Adipocyte (in vitro differentiated cells): ENCODE results near the gene PROKR1.
"Not testable (repeated sequence)": the region's sequence is repeated elsewhere in the genome, so short reads cannot be mapped to it uniquely, and the experiment has no call there.

Experiments
- DNase-seq: peaks from one replicate; pipeline ENCODE4 v3.0.0-alpha.2; 2015; ENCODE audit warnings: low read depth
- H3K27me3 ChIP-seq: replicated peaks from 2 replicates; pipeline ENCODE4 v1.7.0; 2013; ENCODE audit warnings: mild to moderate bottlenecking, low read length, moderate library complexity; ENCODE audit not compliant: control insufficient read depth, insufficient read depth
- H3K36me3 ChIP-seq: 2 replicates; pipeline ENCODE4 v1.7.0; 2013; ENCODE audit warnings: low read length, mild to moderate bottlenecking, moderate library complexity; ENCODE audit not compliant: control insufficient read depth, insufficient read depth, severe bottlenecking
- H3K4me1 ChIP-seq: 2 replicates; pipeline ENCODE4 v1.7.0; 2013; ENCODE audit warnings: mild to moderate bottlenecking, low read length, moderate library complexity; ENCODE audit not compliant: control insufficient read depth, insufficient read depth
- H3K4me3 ChIP-seq: 2 replicates; pipeline ENCODE4 v1.7.0; 2013; ENCODE audit warnings: mild to moderate bottlenecking, low read length, moderate library complexity
- H3K9ac ChIP-seq: 2 replicates; pipeline ENCODE4 v1.7.0; 2013; ENCODE audit warnings: mild to moderate bottlenecking, low read length, moderate library complexity
- H3K9me3 ChIP-seq: 2 replicates; pipeline ENCODE4 v1.7.0; 2013; ENCODE audit warnings: mild to moderate bottlenecking, low read length, moderate library complexity; ENCODE audit not compliant: control insufficient read depth

PROKR1 gene

GRCh38 chr2:68643011-68643873 is at the start of gene PROKR1:
PROKR1 (plus strand) TSS chr2:68643579; CDS start chr2:68645822, 2,243 bp downstream.
- no peaks in the 10 kb centered on the region for H3K36me3 ChIP-seq
- H3K4me1 ChIP-seq = peaks cover 4% of the 10 kb centered on the region
- H3K9ac ChIP-seq = no peak within 1 kb of the TSS
- peak; percentile 51 for DNase-seq
- peak within 1 kb of the TSS; percentile 68 for H3K4me3 ChIP-seq
- peaks cover 62% of the 10 kb centered on the region for H3K27me3 ChIP-seq
- peaks cover 21% of the 10 kb centered on the region for H3K9me3 ChIP-seq

GRCh38 chr2:68594041-68594440 is 49.3 kb upstream of the PROKR1 start:
- H3K27me3 ChIP-seq = no peaks in the 10 kb centered on the region
- H3K36me3 ChIP-seq = no peaks in the 10 kb centered on the region
- H3K4me1 ChIP-seq = peaks cover 4% of the 10 kb centered on the region
- no peaks in the 10 kb centered on the region for H3K9me3 ChIP-seq
- H3K4me3 ChIP-seq = no peak overlapping the region
- H3K9ac ChIP-seq = no peak overlapping the region
- no peak for DNase-seq

DNA sequence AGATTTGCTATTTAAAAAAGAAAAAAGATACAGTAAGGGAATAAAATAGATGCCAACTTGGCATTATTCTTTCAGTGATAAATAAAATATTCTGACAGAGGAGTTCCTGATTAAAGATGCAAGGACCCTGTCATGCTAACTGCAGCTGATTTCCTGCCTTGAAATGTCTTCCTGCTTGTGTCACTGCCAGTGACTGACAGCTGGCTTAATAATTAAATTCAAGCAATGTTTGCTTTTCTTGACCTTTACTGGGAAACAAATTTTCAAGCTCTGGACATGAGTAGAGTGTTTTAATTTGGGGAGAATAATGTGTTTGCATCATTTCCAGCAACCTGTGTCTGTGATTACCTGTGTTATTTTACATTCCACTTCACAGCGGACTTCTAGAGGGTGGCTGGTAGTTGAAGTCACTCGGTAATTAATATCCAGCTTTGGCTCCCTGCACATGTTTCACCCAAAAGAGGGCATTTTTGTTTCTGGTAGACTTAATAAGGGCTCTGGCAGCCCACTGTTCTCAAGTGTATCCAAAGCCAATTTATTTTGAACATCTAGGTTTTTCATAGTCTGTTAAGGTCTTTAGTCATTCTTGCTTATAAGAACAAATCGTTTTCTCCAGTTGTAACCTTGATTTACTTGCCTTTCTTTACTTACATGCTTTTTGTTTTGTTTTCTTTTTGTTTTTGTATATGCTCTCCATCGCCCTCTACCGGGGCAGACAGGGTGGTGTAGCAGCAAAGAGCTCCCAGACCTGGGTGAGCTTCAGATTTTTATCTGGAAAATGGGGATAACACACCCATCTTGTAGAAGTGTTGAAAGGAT is 48.5 kb upstream of the PROKR1 start:
- peak overlapping the region; percentile 46 for H3K9ac ChIP-seq
- H3K4me3 ChIP-seq = peak overlapping the region; percentile 62
- H3K27me3 ChIP-seq = no peaks in the 10 kb centered on the region
- H3K9me3 ChIP-seq = no peaks in the 10 kb centered on the region
- DNase-seq = peak; percentile 70
- H3K36me3 ChIP-seq = no peaks in the 10 kb centered on the region
- peaks cover 4% of the 10 kb centered on the region for H3K4me1 ChIP-seq

- not testable (repeated sequence) for H3K9me3 ChIP-seq, H3K4me3 ChIP-seq, H3K4me1 ChIP-seq, DNase-seq, H3K36me3 ChIP-seq, H3K9ac ChIP-seq, H3K27me3 ChIP-seq
These were observed 47.9 kb upstream of the PROKR1 start for GRCh38 chr2:68595493-68595785.

DNA sequence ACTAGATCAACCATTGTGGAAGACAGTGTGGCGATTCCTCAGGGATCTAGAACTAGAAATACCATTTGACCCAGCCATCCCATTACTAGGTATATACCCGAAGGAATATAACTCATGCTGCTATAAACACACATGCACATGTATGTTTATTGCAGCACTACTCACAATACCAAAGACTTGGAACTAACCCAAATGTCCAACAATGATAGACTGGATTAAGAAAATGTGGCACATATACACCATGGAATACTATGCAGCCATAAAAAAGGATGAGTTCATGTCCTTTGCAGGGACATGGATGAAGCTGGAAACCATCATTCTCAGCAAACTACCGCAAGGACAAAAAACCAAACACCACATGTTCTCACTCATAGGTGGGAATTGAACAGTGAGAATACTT is 42.9 kb upstream of the PROKR1 start:
- not testable (repeated sequence) for DNase-seq, H3K4me3 ChIP-seq, H3K36me3 ChIP-seq, H3K9ac ChIP-seq, H3K27me3 ChIP-seq, H3K4me1 ChIP-seq
- peaks cover 30% of the 10 kb centered on the region for H3K9me3 ChIP-seq

DNA sequence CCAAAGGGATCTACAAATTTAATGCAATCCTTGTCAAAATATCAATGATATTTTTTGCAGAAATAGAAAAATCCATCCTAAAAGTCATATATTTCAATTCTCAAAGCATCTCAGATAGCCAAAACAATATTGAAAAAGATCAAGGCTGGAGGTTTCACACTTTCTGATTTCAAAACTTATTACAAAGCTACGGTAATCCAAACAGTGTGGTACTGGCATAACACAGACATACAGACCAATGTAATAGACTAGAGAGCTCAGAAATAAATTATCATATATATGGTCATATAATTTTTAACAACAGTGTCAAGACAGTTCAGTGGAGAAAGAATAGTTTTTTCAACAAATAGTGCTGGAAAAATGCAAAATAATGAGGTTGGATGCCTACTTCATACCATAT is 40.3 kb upstream of the PROKR1 start:
- peaks cover 40% of the 10 kb centered on the region for H3K9me3 ChIP-seq
- H3K9ac ChIP-seq = no peak overlapping the region
- no peak for DNase-seq
- H3K27me3 ChIP-seq = no peaks in the 10 kb centered on the region
- no peaks in the 10 kb centered on the region for H3K36me3 ChIP-seq
- no peaks in the 10 kb centered on the region for H3K4me1 ChIP-seq
- no peak overlapping the region for H3K4me3 ChIP-seq

DNA sequence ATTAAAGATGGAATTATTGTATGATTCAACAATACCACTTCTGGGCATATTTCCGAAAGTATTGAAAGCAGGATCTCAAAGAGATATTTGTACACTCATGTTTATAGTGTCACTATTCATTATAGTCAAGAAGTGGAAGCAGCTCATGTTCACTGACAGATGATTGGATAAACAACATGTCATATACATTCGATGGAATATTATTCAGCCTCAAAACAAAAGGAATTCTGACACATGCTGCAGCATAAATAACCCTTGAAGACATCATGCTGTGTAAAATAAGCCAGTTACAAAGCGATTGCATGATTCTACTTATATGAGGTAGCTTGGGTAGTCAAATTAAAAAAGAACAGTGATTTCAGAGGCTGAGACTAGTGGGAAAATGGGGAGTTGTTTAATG is 39.3 kb upstream of the PROKR1 start:
- no peak overlapping the region for H3K9ac ChIP-seq
- H3K4me3 ChIP-seq = no peak overlapping the region
- no peaks in the 10 kb centered on the region for H3K4me1 ChIP-seq
- H3K36me3 ChIP-seq = no peaks in the 10 kb centered on the region
- no peak for DNase-seq
- H3K27me3 ChIP-seq = no peaks in the 10 kb centered on the region
- peaks cover 40% of the 10 kb centered on the region for H3K9me3 ChIP-seq

DNA sequence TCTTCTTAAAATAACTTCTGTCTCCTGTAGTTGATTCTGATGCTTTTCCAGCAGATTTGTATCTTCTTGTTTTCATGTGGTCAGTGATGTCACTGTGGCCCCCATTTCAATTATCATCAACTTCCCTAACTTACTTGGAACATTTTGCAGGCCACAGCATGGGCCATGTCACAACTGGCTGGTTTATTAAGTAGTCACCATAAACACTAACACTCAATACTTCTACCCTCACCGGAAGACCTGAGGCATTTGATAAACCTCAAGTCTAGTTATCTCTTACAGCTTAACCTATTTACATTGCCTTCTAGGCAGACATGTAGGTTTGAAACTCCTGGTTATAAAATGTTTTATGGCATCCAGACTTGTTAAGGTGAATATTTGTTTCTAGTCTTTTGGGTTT is 37.4 kb upstream of the PROKR1 start:
- H3K4me1 ChIP-seq = no peaks in the 10 kb centered on the region
- H3K36me3 ChIP-seq = no peaks in the 10 kb centered on the region
- no peak for DNase-seq
- no peaks in the 10 kb centered on the region for H3K27me3 ChIP-seq
- H3K4me3 ChIP-seq = no peak overlapping the region
- H3K9me3 ChIP-seq = peaks cover 40% of the 10 kb centered on the region
- H3K9ac ChIP-seq = no peak overlapping the region

DNA sequence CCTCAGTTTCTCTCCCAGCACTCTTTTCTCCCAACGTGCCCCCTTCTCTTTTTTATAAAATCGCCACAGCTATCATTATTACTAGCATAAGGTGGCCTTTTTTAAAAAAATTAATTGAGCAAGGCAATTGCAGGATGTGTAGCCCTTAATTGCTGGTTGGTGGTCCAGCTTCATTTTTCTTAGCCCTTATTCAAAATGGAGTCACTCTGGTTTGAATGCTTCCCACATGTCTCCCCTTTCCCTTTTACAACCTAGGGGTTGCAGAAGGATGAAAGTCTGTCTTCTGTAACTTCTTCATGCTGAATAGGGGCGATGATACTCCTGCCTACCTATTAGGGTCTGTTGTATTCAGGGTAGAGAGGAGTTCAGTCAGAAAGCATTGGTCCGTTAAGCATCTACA is 36.6 kb upstream of the PROKR1 start:
- no peak overlapping the region for H3K9ac ChIP-seq
- H3K36me3 ChIP-seq = no peaks in the 10 kb centered on the region
- no peak for DNase-seq
- no peak overlapping the region for H3K4me3 ChIP-seq
- peaks cover 33% of the 10 kb centered on the region for H3K9me3 ChIP-seq
- no peaks in the 10 kb centered on the region for H3K4me1 ChIP-seq
- H3K27me3 ChIP-seq = no peaks in the 10 kb centered on the region

- Histone ChIP-seq H3K9me3 (peaks cover 22% of the 10 kb centered on the region), H3K4me1 (no peaks in the 10 kb centered on the region), H3K27me3 (no peaks in the 10 kb centered on the region), H3K9ac (no peak overlapping the region), H3K4me3 (no peak overlapping the region), H3K36me3 (no peaks in the 10 kb centered on the region)
- no peak for DNase-seq
These were observed 35.5 kb upstream of the PROKR1 start for GRCh38 chr2:68607837-68608236.

DNA sequence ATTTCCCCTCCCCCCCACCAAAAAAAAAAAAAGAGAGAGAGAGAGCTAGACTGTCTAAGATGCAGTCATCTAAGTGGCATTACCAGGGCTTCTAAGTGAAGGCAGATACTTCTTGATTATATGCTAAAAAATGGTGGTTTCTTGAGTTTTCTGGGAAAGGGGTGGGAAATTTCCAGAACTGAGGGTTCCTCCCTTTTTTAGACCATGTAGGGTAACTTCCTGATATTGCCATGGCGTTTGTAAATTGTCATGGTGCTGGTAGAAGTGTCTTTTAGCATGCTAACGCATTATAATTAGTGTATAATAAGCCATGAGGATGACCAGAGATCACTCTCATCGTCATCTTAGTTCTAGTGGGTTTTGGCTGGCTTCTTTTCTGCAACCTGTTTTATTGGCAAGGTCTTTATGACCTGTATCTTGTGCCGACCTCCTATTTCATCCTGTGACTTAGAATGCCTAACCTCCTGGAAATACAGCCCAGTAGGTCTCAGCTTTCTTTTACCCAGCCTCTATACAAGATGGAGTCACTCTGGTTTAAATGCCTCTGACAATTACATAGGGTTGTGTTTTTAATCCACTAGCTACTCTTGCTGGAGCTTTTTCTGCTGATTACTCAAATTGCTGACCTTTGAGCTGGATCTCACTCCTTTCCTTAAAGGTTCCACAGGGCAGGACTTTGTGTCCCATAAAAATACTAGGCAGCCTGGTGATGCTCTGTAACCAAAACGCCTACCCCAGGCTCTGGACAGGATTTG is 30.4 kb upstream of the PROKR1 start:
- Histone ChIP-seq H3K9me3 (no peaks in the 10 kb centered on the region), H3K4me1 (no peaks in the 10 kb centered on the region), H3K9ac (no peak overlapping the region), H3K36me3 (no peaks in the 10 kb centered on the region), H3K4me3 (no peak overlapping the region), H3K27me3 (no peaks in the 10 kb centered on the region)
- DNase-seq = no peak
